Measurements from ENCODE around the gene KRT13. TPM values are rescaled to one million over a fixed set of nuclear protein-coding genes. Genes with fewer than 3 reads are reported as not detected.

Gene KRT13
- total and polyA plus RNA-seq, 11 donors: 0.31 to 4.1 TPM; not detected in 9

GRCh38 chr17:41463746-41464145 is 41.7 kb downstream of the KRT13 start:
- peaks cover 0 to 13% (median 0%) of the 10 kb centered on the region in 12 donors for H3K9me3 ChIP-seq
- WGBS, 4 donors: 85 to 90% (median 88%) methylated on average over 8 of the region's 8 CpGs
- peaks cover 0 to 11% (median 3%) of the 10 kb centered on the region in 12 donors for H3K4me1 ChIP-seq
- no peaks in the 10 kb centered on the region for H3K36me3 ChIP-seq
- peaks cover 0 to 8% (median 0%) of the 10 kb centered on the region in 9 donors for H3K27me3 ChIP-seq
- intact Hi-C loops (cut with DNase I): loop anchor here in 2 of 10 donors (2.0 to 10.0 kb wide), 2 partner anchors 159 to 161 kb away; partner anchors contain the start of genes KRTAP29-1 (in 2 of the 2) and KRTAP16-1 (in 1 of the 2)
- no peak overlapping the region for H3K27ac ChIP-seq
- no peak for TF ChIP-seq POLR2A (IDR thresholded peaks at IDR 0.05)
- TF ChIP-seq CTCF (IDR thresholded peaks at IDR 0.05): no peak
- no peak for DNase-seq
- no peak for ATAC-seq
- no peak overlapping the region for H3K4me3 ChIP-seq

DNA sequence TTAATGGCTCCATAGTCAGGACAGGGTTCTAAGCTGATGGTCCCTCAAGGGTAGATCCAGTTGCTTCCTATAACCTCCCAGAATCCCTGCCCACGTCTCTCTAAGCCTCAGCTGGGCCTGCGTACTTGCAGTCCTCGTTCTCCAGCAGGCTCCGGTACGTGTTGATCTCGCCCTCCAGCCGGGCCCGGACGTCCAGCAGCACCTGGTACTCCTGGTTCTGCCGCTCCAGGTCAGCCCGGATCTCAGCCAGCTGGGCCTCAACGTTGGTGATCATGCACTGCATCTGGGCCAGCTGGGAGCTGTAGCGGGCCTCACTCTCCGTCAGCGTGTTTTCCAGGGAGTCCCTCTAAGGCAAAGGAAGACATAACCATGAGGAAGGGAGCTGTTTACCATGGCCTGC is 42.7 kb downstream of the KRT13 start:
- TF ChIP-seq POLR2A (IDR thresholded peaks at IDR 0.05) (no peak), CTCF (IDR thresholded peaks at IDR 0.05) (no peak)
- peaks cover 0 to 11% (median 3%) of the 10 kb centered on the region in 12 donors for H3K4me1 ChIP-seq
- H3K27ac ChIP-seq: no peak overlapping the region
- no peaks in the 10 kb centered on the region for H3K36me3 ChIP-seq
- peaks cover 0 to 3% (median 0%) of the 10 kb centered on the region in 12 donors for H3K9me3 ChIP-seq
- WGBS, 4 donors: 76 to 88% (median 80%) methylated on average over 15 of the region's 15 CpGs
- peaks cover 0 to 10% (median 0%) of the 10 kb centered on the region in 9 donors for H3K27me3 ChIP-seq
- intact Hi-C loops (cut with DNase I): loop anchor here in 1 of 10 donors (10.0 kb wide), 1 partner anchor 158 kb away; the partner anchor contains the start of genes KRTAP16-1 and KRTAP29-1
- ATAC-seq: no peak
- DNase-seq: no peak
- no peak overlapping the region for H3K4me3 ChIP-seq

- H3K4me3 ChIP-seq: no peak overlapping the region
Observed at GRCh38 chr17:41457676-41458075, 47.7 kb downstream of the KRT13 start.

DNA sequence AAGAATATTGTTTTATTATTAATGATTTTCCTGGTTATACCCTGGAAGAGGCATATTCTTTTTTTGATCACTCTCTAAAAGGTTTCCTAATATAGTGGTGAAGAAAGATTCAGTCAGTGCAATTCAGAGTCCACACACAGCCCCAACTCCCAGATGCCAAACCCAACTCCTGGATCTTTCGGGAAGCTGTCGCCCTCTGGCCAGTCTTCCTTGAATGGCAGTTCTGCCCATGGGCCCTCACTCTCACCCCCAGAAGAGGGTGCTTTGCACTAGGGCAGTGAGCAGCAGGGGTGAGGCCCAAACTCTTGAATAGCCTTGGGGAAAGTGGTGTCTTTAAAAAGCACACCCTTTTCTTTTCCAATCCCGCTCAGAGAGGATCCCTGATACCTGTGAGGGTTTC is 49.2 kb downstream of the KRT13 start:
- Histone ChIP-seq H3K4me3 (no peak overlapping the region), H3K9me3 (peaks cover 0 to 8% (median 0%) of the 10 kb centered on the region in 12 donors), H3K4me1 (no peaks in the 10 kb centered on the region), H3K27ac (no peak overlapping the region), H3K27me3 (peaks cover 0 to 18% (median 5%) of the 10 kb centered on the region in 9 donors), H3K36me3 (no peaks in the 10 kb centered on the region)
- DNase-seq: no peak
- 57 to 78% (median 72%) methylated on average over 3 of the region's 3 CpGs for WGBS, 4 donors
- intact Hi-C loops (cut with DNase I): no loop called here
- TF ChIP-seq POLR2A (IDR thresholded peaks at IDR 0.05): no peak
- peak in 2 of 12 donors; percentile 9 to 21 for TF ChIP-seq CTCF (IDR thresholded peaks at IDR 0.05)
- no peak for ATAC-seq

More at GRCh38 chr17:41457676-41458075, 47.7 kb downstream of the KRT13 start:
- TF ChIP-seq CTCF (IDR thresholded peaks at IDR 0.05) (no peak), POLR2A (IDR thresholded peaks at IDR 0.05) (no peak)
- 74 to 85% (median 79%) methylated on average over 4 of the region's 4 CpGs for WGBS, 4 donors
- Histone ChIP-seq H3K4me1 (no peaks in the 10 kb centered on the region), H3K27ac (no peak overlapping the region), H3K27me3 (peaks cover 0 to 12% (median 5%) of the 10 kb centered on the region in 9 donors), H3K9me3 (no peaks in the 10 kb centered on the region), H3K36me3 (no peaks in the 10 kb centered on the region)
- intact Hi-C loops (cut with DNase I): no loop called here
- no peak for ATAC-seq
- no peak for DNase-seq

Measured in heart left ventricle (tissue), 16 donors.